HG03097 (cell line): ENCODE data around the gene ZNF397.
A peak's percentile ranks its signal among the peaks of the same experiment; 100 is the strongest.
"Not testable (repeated sequence)": the region's sequence is repeated elsewhere in the genome, so short reads cannot be mapped to it uniquely, and the experiment has no call there.

ENCODE experiments used
- ATAC-seq: cut with Tn5 transposase; IDR thresholded peaks from one replicate; pipeline ENCODE4 v1.9.1; 2021; ENCODE audit not compliant: unreplicated experiment, low FRiP score

ZNF397 gene

DNA sequence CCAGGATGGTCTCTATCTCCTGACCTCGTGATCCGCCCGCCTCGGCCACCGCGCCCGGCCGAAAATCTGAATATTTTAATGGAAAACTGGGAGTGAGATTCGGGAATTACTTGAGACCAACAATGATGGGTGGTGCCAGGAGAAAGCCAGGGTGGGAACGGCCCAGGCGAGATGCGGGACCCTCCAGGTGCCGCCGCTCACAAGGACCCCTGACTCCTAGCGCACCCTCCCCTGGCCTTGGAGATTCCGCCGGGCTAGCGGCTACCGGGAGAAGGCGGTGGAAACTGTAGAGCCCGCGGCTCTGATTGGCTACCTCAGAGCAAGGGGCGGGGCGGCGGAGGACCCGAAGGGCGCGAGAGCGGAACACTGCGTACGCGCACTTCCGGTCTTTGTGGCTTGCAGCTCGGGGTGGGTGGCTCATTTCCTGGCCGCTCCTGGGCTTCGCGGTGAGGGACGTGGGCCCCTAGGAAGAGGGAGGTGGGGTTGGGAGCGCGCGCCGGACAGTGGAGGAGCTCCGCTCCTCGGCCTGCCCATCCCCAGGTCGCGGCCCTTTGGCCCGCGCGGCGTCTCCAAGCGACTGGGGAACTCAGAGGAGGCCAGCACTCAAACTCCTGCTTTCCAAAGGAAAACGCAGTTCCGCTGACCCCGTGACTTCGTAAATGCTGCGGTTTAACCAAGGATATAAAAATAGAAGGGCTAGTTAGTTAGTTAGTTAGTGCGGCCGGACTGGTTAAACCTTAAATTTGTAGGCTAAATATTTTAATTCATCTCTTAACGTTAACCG is at the start of gene ZNF397:
Gene ZNF397, plus strand, starts transcription at position 371 of the 784 bp plus-strand sequence. CDS start 1,437 bp downstream, outside the sequence.
- ATAC-seq: peak; percentile 98

DNA sequence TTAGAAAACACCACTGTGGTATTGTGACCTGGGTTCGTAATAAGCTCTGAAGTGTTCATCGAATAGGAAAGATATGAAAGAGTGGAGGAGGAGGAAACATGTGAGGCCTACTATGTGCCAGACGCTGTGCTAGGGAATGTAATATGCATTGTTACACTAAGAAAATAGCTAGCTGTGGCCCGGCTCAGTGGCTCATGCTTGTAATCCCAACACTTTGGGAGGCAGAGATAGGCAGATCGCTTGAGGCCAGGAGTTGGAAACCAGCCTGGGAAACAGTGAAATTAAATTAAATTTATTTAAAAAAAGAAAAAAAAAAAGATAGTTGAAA is 49.2 kb upstream of the ZNF397 start:
- ATAC-seq: no peak

DNA sequence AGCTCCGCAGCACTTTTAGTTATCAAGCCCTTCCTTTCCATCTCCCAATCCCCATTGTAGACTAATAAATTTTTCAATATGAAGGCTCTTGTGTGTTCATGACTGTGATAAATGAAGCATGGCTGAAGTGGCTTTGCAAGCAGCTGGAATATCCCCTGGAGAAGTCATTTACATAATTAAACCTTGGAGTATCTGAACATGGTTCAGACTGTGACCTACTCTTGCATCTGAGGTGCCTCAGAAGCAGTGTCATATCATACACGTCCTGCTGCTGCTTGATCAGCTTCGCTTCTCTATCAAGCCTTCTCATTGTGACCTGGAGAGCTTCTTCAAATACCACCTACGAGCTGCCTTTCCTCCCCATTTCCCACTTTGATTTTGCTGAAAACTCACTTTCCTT is 48.4 kb upstream of the ZNF397 start:
- no peak for ATAC-seq

DNA sequence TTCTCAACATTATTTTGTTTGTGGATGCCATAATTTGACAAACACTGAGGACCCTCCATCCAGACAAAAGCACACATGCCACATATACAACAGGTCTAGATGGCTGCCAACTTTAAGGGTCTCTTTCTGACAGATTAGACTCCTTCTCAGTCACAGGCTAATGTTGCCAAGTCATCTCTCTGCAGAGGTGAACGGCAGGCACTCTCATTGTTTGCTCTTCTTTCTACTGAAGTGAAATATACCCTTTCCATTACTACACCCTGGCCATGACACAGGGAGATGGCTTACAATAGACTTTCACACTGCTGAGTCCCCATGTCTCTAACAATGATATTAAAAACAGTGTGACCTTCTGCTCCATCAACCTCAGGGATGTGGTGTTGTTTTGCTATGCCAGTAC is 47.5 kb upstream of the ZNF397 start:
- no peak for ATAC-seq

DNA sequence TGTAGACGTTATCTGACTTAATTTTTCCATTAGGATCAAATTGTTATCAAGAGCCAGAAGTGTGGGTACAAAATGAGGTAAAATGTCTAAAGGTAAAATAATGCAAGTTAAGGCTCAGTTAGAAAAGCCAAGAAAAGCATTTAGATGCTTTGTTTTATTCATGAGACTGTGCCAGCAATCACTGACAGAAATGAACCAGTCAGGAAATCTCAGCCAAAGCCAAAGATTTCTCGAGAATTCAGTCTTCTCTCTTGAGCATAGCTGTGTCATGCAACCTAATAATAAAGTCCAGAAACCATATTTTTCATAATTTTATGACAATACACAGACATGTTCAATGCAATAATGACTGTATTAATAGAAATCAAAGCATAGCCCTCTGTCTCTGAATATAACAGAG is 43.5 kb upstream of the ZNF397 start:
- ATAC-seq: no peak

DNA sequence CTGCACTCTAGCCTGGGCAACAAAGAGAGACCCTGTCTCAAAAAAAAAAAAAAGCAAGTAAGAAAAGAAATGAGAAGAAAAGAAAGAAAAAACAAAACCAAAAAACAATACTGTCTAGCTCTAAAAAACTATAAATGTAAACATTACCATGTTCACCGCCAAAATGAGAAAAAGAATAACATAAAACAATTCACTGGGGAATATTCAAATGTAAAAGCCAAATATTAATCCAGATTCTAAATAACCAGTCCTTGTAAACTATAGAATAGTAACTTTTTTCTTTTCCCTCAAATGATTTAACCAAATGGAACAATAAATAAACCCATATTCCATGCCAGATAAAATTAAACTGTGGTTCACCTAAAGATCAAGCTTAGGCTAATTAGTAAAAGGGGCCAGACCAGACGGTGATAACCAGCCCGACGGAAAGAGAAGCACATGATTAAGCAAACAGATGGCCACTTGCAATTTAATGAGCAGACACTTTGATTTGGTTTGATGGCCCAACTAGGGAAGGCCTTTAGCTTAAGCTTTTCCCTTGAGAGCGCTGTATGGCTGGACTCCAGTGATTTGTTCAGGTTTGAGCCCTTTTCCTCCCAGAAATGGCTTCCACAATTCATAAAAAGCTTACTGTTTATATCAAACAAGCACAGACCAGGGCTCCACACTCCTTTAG is 39.4 kb upstream of the ZNF397 start:
- ATAC-seq: no peak

DNA sequence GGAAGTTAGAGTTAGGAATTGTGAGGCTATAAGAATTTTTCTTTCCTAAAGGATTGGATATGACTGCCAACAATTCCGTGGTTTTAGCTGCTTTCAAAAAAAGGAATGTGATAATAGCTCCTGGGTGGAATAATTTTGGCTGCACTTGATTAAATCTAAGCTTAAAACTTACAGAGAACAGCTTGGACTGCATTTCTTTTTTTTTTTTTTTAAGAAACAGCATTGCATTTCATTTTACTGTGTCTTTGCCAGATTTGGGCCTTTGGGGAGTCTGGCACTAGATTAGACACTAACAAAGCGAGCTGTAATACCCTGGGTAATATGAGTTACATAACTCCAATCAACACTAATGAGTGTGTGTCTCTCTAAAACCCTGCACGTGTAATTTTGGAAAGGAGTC is 37.8 kb upstream of the ZNF397 start:
- no peak for ATAC-seq

DNA sequence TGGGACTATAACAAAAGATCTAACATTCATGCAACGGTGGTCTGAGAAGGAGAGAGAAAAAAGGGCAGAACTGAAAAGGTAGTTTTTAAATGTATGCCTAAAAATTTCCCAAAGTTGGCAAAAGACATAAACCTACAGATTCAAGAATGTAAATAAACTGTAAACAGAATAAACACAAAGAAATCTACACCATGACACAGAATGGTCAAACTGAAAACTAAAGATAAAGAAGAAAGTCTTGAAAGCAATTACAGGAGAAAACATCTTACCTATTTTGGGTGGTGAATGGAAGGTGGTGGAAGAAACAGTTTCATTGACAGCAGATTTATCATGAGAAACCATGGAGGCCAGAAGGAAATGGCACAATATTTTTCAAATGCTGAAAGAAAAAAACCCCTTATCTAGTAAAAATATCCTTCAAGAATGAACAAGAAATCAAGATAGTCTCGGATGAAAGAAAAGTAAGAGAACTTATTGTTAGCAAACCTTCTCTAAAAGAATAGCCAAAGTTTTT is 35.6 kb upstream of the ZNF397 start:
- no peak for ATAC-seq

DNA sequence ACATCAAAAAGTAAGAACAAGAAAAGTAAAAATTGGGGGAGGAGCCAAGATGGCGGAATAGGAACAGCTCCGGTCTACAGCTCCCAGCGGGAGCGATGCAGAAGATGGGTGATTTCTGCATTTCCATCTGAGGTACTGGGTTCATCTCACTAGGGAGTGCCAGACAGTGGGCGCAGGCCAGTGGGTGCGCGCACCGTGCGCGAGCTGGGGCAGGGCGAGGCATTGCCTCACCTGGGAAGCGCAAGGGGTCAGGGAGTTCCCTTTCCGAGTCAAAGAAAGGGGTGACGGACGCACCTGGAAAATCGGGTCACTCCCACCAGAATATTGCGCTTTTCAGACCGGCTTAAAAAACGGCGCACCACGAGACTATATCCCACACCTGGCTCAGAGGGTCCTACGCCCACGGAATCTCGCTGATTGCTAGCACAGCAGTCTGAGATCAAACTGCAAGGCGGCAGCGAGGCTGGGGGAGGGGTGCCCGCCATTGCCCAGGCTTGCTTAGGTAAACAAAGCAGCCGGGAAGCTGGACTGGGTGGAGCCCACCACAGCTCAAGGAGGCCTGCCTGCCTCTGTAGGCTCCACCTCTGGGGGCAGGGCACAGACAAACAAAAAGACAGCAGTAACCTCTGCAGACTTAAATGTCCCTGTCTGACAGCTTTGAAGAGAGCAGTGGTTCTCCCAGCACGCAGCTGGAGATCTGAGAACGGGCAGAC is 34.9 kb upstream of the ZNF397 start:
- not testable (repeated sequence) for ATAC-seq

DNA sequence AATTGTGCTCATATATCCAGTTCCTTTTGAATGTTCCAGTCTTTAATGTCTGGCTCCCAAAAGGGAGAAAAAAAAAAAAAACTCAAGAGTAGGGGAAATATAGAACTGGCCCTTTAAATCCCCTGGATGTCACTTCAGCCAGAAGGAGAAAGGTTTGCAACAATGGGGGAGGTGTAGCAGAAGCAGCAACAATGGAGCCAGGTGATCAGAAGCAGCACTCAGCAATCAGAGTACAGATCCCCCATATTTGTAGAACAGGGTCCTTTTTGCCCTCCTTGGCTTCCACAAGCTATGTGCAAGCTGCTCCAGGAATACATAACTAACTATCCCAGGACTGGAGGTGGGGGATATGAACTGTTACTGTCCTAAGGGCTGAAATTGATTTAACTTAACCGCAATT is 25.8 kb upstream of the ZNF397 start:
- no peak for ATAC-seq

DNA sequence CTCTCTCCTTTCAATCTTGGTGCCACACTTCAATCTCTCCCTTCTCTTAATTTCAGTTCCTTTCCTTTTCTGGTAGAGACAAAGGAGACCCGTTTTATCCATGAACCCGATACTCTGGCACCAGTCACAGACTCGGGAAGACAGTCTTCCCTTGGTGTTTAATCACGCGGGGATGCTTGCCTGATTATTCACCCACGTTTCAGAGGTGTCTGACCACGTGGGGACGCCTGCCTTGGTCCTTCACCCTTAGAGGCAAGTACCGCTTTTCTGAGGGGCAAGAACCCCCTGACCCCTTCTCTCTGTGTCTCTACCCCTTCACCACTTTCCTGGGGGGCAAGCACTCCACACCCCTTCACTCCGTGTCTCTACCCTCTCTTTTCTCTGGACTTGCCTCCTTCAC is 24.2 kb upstream of the ZNF397 start:
- not testable (repeated sequence) for ATAC-seq

DNA sequence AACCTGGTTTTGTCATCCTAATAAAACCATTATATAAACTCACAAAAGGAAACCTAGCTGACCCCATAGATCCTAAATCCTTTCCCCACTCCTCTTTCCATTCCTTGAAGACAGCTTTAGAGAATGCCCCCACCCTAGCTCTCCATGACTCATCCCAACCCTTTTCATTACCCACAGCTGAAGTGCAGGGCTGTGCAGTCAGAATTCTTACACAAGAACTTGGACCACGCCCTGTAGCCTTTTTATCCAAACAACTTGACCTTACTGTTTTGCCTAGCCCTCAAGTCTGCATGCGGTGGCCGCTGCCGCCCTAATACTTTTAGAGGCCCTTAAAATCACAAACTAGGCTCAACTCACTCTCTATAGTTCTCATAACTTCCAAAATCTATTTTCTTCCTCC is 21.5 kb upstream of the ZNF397 start:
- ATAC-seq: not testable (repeated sequence)

DNA sequence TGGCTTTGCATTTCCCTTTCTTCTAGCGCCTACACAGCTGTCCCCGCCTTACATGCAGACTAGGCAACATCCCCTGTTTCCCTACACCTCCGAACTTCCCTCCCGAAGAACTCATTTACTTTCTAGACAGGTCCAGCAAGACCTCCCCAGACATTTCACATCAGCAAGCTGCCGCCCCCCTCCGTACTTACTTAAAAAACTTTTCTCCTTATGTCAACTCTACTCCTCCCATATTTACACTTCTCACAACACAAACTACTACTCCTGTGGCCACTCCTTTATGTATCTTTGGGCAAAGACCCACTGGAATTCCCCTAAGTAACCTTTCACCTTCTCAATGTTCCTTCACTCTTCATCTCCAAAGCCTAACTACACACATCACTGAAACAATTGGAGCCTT is 20.4 kb upstream of the ZNF397 start:
- no peak for ATAC-seq

DNA sequence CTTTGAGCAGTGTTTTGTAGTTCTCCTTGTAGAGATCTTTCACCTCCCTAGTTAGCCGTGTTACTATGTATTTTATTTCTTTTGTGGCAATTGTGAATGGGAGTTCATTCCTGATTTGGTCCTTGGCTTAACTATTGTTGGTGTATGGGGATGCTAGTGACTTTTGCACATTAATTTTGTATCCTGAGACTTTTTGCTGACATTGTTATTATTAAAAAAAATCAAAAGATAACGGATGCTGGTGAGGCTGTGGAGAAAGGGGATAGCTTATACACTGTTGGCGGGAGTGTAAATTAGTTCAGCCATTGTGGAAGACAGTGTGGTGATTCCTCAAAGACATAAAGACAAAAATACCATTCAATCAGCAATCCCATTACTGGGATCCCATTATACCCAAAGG is 17.0 kb upstream of the ZNF397 start:
- ATAC-seq: no peak

DNA sequence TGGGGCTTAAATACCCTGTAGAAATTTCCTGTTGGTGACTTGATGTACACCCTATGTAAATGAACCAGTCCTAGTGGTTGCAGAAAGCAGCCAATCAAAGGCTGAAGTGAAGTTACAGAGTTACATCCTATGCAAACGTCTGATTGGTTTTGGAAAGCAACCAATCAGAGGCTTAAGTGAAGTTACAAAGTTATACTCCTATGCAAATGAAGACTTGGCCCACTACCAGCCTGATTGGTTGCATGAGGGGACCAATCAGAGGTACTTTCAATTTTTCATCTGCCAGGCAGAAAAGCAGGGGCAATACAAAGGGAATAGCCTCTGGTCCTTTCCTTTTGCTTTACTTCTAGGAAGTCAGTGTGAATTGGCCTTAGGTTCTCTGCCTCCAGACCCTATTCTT is 13.6 kb upstream of the ZNF397 start:
- no peak for ATAC-seq

DNA sequence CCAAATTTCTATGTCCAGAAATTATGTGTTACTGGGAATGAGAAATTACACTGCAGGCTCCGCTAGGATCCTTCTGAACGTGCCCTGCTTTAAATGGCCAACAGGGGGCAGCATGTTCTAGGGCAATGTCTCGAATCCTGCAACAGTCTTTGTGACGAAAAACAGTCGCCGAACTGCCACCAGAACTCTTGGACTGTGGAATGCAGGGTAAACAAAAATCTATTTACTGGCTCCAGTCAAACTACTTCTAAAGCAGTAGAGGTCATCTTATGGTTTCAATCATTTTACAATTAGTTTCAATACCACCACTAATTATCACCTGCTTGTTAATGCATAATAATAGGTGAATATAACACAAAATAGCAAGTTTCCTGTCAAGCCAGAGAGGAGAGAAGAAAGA is 9.8 kb upstream of the ZNF397 start:
- ATAC-seq: peak; percentile 78

DNA sequence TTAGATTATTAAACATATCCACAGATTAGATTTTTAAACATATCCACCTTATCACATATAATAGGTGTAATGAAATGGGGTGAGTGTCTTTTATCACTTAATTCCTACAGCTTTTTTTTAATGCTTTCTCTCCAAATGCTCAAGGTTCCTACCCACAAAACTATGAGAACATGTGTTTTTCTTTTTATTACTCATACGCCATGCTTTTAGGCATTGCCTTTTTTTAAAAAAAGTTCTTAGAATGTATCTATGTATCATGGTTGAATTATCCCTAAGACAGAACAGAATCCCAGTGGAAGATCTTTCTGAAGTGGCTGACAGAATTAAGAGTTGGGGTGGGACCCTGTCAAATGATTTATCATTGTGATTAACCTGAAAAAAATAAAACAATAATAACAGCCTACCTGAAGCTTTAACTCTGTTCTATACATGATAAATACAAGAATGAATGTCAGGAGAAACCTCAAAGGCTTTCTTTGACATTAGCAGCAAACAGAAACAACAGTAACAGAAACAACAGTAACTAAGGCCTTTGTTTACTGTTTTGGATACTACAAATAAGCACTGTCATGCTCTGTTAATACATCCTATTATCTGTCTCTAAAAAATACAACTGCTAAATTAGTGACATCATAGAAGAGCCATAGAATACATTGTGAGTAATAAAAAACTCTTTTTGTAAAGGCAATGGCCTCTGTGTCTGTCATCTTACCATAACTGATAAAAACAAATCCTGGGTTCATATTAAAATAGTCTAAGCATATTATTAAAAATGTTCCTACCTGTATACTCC is 4.1 kb upstream of the ZNF397 start:
- ATAC-seq: no peak

DNA sequence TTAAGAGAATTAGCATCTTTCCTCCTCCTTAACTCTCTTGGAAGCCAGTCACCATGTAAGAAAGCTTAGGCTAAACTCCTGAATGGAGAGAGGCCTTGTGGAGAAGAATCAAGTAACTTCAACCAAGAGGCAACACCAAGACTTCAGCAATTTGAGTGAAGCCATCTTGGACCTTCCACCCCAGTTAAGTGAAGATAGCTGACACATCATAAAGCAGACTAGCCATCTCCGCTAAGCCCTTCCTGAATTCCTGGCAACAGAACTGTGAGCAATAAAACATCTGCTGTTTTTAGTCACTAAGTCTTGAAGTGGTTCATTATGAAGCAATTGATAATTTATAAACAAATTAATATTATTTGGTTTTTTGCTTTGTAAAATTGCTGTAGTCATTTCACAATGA is 1.5 kb upstream of the ZNF397 start:
- ATAC-seq: no peak

DNA sequence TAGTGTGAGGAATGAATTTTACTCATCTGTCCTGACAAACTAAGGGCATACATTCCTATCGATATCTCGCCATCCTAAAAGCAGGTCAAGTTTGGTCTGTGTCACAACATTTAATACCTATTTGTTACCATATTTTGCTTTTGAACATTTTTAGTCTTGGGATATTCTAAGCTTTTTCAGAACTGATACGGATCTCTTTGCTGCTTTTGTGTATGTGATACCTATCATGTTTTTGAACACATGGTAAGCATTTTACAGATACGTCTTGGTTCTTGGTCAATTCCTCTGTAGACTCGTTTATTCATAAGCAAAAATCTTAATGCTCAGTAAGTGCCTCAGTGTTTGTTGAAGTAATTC is 592 bp downstream of the ZNF397 start:
- ATAC-seq: no peak

DNA sequence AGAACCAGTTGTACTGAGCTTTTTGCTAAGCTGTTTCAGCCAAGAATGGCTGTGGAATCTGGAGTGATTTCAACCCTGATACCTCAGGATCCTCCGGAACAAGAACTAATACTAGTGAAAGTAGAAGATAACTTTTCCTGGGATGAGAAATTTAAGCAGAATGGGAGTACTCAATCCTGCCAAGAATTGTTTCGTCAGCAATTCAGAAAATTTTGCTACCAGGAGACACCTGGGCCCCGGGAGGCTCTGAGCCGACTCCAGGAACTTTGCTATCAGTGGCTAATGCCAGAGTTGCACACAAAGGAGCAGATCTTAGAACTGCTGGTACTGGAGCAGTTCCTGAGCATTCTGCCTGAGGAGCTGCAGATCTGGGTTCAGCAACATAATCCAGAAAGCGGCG is 1.6 kb downstream of the ZNF397 start:
- no peak for ATAC-seq

DNA sequence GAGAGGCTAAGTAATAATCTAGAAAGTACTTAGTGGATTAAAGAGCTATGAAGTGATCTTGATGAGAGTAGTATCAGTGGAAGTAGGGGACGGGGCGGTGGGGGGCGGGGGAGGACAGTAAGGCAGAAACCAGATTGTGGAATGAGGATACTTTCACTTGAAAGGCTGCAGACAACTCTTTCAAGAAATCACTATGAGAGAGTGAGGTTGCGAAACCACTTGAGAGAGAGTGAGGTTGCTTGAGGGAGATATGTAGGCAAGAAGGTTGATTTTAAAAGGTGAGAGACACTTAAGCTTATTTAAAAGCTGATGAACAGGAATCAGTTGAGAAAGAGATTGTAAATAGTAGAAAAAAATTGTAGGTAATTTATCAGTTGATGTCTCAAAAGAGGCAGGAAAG is 3.8 kb downstream of the ZNF397 start:
- ATAC-seq: no peak
